ENCODE results near the gene TFDP1.

The TFDP1 gene

GRCh38 chr13:113646376-113646775 lies 61.8 kb downstream of the TFDP1 start:
- H3K36me3 ChIP-seq (ENCODE audit: control insufficient read depth, insufficient read depth, low read length): peaks cover 5% of the 10 kb centered on the region
- no peak overlapping the region for H3K4me3 ChIP-seq (replicated peaks; ENCODE audit: low read depth, low read length)
- no peak for DNase-seq (ENCODE audit: extremely low read depth, insufficient read length)
- H3K27me3 ChIP-seq (replicated peaks; ENCODE audit: control insufficient read depth, insufficient read depth, low read length): no peaks in the 10 kb centered on the region
- TF ChIP-seq CTCF (IDR thresholded peaks at IDR 0.05; ENCODE audit: insufficient read depth, low read length, poor library complexity, severe bottlenecking): no peak

GRCh38 chr13:113646921-113647340 lies 62.4 kb downstream of the TFDP1 start:
- no peaks in the 10 kb centered on the region for H3K27me3 ChIP-seq (replicated peaks; ENCODE audit: control insufficient read depth, insufficient read depth, low read length)
- no peak for DNase-seq (ENCODE audit: extremely low read depth, insufficient read length)
- TF ChIP-seq CTCF (IDR thresholded peaks at IDR 0.05; ENCODE audit: insufficient read depth, low read length, poor library complexity, severe bottlenecking): no peak
- H3K4me3 ChIP-seq (replicated peaks; ENCODE audit: low read depth, low read length): no peak overlapping the region
- no peaks in the 10 kb centered on the region; the same call in 1 of the 2 replicates for H3K36me3 ChIP-seq (ENCODE audit: control insufficient read depth, insufficient read depth, low read length)

- H3K4me3 ChIP-seq (replicated peaks; ENCODE audit: low read depth, low read length): no peak overlapping the region
- no peaks in the 10 kb centered on the region for H3K27me3 ChIP-seq (replicated peaks; ENCODE audit: control insufficient read depth, insufficient read depth, low read length)
- DNase-seq (ENCODE audit: extremely low read depth, insufficient read length): no peak
- TF ChIP-seq CTCF (IDR thresholded peaks at IDR 0.05; ENCODE audit: insufficient read depth, low read length, poor library complexity, severe bottlenecking): no peak
- H3K36me3 ChIP-seq (ENCODE audit: control insufficient read depth, insufficient read depth, low read length): no peaks in the 10 kb centered on the region
Observed at GRCh38 chr13:113647351-113648215, 63.0 kb downstream of the TFDP1 start.

- Histone ChIP-seq H3K4me3 (replicated peaks; ENCODE audit: low read depth, low read length) (no peak overlapping the region), H3K27me3 (replicated peaks; ENCODE audit: control insufficient read depth, insufficient read depth, low read length) (no peaks in the 10 kb centered on the region), H3K36me3 (ENCODE audit: control insufficient read depth, insufficient read depth, low read length) (no peaks in the 10 kb centered on the region)
- TF ChIP-seq CTCF (IDR thresholded peaks at IDR 0.05; ENCODE audit: insufficient read depth, low read length, poor library complexity, severe bottlenecking): no peak
- no peak for DNase-seq (ENCODE audit: extremely low read depth, insufficient read length)
Observed at GRCh38 chr13:113648216-113648610, 63.7 kb downstream of the TFDP1 start.

- DNase-seq (ENCODE audit: extremely low read depth, insufficient read length): no peak
- Histone ChIP-seq H3K4me3 (replicated peaks; ENCODE audit: low read depth, low read length) (no peak overlapping the region), H3K27me3 (replicated peaks; ENCODE audit: control insufficient read depth, insufficient read depth, low read length) (no peaks in the 10 kb centered on the region), H3K36me3 (ENCODE audit: control insufficient read depth, insufficient read depth, low read length) (no peaks in the 10 kb centered on the region)
- no peak for TF ChIP-seq CTCF (IDR thresholded peaks at IDR 0.05; ENCODE audit: insufficient read depth, low read length, poor library complexity, severe bottlenecking)
Observed at GRCh38 chr13:113649212-113649611, 64.7 kb downstream of the TFDP1 start.

Measured in GM06990 (cell line).